ENCODE data around the gene WDR86.

The WDR86 gene

DNA sequence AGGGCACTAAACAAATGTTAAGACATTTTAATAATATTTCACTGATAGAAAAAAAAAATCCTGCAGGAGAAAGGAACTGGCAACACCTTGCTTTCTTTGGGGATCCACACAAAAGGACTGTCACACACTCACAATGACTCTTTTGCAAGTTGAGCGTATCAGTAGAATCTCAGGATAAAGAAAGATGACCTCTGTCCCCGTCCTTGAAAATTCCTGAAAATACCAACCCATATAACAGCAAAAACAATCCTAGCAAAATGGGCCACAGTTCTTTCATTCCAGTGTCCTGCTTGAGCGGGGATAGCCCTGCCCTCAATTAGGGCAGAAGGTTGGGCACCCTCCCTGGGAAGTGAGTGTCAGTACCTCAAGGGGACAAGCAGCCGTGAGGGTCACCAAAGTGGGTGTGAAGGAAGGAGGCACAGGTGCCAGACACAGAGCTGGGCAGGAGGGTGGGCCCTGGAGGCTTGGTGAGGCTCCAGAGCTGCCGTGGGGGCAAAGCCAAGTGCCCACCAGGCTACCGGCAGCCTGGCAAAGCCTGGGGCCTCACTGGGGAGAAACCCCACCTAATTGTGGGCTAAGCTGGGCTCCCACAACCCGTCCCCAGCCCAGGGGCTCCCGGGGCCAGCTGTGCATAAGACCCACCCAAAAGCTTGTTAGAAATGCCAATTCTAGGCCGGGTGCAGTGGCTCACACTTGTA is 2.8 kb downstream of the WDR86 start:
- DNase-seq (ENCODE audit: low read depth in 2 of 2): no peak

DNA sequence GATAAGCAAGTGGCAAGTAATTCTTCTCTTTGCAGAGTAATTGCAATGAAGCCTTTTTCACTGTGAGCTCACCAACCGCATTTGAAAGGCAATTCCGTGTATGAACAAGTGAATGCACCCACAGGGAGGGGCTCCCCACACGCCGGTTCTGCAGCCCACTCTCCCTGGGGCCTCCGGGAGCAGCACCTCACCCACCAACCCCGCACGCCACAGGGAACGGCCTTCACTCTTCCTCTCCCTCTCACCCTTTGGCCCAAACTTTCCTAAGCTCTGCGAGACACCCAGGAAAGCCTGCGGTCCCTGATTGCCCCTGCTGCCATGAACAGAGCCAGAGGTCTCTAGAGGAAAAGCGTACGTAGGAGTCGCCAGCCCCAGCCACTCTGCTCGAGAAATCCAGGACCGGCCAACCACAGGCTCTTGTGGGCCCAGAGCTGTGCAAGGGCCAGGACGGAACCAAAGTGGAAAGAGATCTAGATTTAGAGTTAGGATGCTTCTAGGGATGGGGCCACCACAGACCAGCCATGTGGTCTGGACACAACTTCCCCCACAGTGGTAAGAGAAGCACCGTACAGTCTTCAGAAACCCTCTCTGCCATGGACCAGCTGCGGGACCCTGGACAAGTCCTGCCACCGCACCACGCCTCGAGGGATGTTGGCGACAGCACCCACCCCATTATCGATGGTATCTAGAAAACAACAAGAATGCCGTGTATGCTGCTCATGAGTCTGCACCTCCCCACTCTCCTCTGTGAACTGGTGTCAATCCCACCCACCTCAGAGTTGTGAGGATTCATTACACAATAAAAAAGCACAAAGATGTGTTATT is 3.6 kb downstream of the WDR86 start:
- no peak for DNase-seq (ENCODE audit: low read depth in 2 of 2)

DNA sequence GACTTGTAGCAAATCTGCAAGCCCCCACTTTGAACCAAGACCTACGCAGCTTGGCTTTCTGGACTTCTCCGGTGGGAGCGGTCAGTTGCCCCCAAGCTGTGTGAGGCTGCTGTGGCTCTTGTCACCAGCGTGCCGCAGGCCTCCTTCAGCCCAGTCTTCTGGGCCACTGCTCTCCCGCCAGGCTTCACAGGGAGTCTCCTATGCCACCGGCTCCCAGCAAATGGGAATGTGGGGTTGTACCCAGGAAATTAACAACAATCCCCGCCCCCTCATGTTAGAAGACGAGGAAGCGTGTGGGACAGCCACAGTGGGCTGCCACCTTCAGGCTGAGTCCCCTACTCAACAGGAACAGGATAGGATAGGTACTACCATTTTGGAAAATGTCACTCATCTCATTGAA is 4.2 kb downstream of the WDR86 start:
- no peak for DNase-seq (ENCODE audit: low read depth in 2 of 2)

DNA sequence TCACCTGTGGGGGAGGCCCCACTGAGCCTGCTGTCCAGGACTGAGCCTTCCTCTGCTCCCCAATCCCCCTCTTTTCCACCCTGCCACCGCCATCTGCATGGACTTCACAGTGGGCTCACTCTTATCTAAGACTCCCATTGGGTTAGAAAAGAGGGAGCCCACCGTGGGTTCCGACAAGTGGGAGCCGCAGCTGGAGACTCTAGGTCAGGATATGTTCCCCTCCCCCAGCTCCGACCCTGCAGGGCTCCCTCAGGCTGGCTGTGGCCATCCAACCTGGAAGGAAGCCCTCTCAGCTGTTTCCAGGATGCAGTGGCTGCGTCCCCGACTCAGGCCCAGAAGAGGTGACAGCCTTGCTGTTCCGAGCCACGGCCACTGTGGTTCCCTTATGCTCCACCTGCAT is 4.8 kb downstream of the WDR86 start:
- DNase-seq (ENCODE audit: low read depth in 2 of 2): no peak

DNA sequence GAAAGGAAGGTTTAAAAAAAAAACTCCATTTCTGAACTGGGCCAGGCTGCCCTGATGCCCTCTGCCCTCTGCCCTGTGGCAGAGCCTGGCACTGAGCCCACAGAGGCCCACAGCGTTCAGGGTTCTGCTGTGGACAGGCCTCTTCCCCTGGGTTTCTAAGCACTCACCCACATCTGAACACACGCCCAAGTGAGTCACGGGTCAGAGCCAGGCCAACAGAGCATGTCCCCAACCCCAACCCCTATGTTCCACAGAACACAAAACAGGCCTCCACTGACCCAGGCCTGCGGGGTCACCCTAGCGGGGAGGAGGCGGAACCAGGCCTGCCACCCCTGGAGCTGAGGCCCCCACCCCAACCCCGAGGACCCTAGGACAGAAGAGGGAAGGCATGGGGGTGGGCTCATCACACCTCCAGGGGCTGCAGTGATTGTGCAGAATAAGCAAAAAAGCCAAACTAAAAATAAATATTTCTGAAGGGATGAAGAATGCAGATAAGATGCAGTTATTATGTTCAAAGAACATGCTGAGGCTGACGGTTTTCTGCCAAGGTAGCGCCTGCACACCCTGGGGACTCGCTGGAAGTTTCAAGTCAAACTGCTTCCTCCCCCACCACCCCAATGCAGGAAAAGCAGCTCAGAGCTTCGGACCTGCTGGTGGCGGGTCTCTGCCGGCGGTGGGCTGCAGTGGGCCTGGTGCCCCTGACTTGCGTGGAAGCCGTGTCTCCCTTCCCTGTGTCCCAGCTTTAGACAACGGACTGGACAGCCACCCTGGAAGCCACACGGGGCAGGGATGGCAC is 5.4 kb downstream of the WDR86 start:
- no peak for DNase-seq (ENCODE audit: low read depth in 2 of 2)

DNA sequence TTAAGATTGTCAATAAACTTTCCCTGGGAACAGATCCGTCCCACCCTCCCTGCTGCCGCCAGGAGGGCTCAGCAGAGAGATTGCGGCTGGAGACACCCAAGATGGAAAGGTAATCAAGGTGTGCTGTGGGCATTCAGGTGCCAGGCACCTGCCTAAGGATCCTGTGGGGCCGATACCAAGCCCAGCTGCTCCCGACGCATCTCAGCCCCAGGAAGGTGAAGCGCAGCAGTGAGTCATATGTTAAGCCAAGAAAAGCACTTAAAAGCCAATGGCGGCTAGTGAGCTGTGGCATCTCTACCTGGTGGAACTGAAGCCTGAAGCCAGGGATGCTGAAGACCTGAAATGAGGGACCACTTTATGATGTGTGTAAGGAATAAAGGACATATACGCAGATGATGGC is 6.1 kb downstream of the WDR86 start:
- no peak for DNase-seq (ENCODE audit: low read depth in 2 of 2)

DNA sequence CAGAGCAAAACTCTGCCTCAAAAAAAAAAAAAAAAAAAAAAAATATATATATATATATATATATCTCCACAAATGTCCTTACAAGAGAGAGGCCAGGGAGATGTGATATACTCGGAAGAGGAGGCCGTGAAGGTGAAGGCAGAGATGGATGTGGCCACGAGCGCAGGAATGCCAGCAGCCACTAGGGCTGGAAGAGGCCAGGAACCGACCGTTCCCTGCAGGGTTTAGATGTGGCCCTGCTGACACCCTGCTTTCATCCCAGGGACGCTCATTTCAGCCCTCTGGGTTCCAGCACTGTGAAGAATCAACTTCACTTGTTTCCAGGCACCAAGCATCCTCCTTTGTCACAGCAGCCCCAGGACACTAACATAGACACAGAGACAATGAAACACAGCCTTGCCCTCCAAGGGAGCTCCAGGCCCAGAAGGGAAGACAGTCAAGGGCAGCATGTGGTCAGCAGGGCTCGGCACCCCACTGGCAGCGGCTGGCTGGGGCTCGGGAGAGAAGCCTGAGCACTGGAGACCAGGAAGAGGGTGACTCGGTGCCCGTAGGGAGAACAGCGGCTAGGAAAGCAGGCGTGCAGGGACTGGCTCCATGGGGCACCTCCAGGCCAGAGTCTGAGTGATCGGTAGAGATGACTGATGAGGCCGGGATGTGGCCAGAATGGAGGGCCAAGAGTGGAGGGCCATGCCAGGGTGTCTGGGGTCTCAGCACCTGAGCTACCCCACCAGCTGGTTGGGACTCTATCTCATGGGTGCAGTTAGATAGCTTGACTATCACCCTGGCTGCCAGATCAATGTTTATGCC is 7.6 kb downstream of the WDR86 start:
- DNase-seq (ENCODE audit: low read depth in 2 of 2): no peak

DNA sequence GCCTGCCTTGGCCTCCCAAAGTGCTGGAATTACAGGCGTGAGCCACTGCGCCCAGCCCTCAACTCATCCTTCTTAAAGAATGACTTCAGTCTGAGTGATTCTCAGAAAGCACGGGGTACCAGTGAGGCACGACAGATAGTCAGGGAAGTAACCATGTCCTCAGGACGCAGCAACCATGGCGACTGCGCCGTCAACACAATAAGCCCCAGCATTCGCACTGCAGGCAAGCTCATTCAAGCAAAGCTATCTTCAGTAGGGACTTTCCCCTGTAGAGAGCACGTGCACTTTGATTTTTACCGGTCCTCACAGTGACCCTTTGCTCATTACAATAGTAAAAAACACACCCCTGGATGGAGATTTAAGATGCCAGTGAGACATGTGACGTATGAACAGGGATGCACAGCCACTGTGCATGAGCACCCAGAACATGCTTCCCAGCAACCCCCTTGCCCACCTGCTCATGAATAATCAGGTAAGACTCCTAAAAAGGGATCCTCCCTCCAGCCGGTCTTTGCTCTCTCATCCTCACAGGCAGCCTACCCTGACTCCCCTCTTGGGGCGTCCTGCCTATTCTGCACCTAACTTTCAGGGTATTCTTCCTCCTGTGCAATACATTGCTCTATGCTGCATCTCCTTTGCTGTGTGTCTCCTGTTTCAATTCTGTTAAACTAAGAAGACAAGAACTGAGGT is 9.1 kb downstream of the WDR86 start:
- DNase-seq (ENCODE audit: low read depth in 2 of 2): no peak

DNA sequence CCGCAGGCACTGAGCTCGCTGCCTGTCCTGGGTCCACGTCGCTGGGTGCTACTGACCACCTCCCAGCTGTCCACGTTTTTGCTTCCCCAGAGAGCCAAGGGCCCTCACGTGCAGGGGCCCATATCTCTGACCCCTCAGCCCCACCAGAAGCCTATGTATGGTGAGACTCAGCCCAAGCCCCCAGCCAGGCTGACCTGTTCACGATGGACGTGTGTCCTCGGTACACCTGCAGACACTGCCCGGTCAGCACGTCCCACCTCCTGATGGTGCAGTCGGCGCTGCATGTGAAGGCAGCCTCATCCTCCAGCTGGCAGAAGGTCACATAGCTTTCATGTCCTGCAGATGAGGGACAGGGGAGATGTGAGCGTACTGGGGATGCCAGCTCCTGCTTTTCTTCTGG is 9.9 kb downstream of the WDR86 start:
- DNase-seq (ENCODE audit: low read depth in 2 of 2): no peak

DNA sequence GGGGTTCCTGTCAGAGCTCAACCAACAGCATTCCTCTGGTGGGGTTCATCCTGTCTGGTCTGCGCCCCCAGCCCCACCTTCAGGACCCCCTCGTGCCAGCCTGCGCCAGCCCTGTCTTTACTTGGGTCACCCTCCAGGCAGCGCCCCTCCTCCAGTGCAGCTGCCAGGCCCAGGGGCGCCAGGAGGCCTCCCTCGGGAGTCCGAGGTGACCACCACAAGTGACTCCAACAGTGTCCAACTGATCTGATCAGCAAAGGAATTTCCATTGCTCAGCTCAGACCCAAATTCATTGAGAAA is 10.6 kb downstream of the WDR86 start:
- DNase-seq (ENCODE audit: low read depth in 2 of 2): no peak

DNA sequence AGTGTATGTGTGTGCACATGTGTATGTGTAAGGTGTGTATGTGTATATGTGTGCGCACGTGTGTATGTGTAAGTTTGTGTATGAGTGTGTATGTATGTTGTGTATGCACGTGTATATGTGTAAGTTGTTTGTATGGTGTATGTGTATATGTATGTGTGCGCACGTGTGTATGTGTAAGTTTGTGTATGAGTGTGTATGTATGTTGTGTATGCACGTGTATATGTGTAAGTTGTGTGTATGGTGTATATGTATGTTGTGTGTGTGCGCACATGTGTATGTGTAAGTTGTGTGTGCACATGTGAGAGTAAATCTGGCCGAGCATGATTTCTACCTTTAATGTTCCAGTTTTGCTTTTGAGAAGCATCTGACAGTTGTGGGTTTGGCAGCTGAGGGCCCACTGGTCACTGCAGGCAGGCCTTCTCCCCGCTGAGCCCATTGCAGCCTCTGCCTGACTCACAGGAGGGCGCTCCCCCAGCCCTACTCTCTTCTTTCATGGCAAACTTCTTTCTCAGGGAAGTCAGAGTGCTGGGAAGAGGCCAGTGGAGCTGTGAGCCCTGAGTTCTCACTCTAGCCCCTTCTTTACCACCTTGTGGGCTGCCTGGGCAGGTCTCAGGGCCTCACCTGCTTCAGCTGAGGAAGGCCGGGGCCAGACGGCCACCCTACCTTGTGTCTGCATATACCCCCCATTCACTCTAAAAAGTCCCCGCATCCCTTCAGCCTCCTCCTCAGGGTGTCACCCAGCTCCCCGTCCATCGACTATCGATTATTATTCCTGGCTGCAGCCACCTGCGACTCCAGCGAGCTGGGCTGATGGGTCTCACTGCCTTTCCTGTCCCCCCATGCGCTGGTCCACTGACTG is 11.2 kb downstream of the WDR86 start:
- no peak for DNase-seq (ENCODE audit: low read depth in 2 of 2)

DNA sequence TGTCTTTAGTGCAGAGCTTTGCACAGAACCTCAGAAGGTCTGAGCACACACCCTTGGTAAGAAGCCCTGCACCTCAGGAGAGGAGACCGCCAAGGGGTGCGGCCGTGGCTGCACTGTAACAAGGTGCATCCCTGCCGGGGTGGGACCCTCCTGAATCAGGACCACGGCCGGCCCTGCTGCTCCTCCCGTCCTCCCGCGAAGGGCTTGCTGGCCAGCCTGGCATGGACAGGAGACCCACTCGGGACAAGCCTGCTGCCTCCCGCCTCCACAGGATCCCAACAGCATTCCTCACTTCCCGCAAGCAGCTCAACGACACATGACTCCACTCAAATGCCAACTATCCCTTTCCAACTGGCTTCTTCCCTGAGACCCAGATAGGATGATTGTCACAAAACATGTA is 12.8 kb downstream of the WDR86 start:
- no peak for DNase-seq (ENCODE audit: low read depth in 2 of 2)

DNA sequence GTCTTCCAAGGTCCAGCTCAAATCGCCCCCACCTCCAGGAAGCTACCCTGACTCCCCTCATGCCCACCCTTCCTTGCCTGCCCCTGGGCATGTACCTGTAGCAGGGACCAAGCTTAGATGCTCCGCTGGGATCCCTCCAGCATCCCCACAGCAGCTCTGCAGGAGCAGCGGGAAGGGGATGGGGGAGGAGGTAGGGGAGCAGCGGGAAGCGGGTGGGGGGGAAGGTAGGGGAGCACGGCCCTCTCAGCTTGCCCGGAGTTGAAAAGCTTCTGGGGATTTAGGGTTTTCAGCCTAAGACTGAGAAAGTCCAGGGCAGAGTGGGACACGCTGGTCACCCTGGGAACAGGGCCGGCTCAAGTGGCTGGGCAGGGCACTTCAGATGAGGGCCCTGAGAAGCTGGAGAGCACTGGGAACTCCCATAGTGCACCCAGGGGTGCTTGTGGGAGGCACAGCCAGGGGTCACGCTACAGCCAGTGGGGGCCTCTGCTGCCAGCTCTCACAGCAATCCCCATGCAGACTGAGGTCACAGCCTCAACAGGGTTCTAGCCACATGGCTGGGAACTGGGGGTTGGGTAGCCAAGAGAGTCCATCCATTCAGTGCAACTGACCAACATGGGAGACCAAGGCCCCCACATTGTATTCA is 13.4 kb downstream of the WDR86 start:
- DNase-seq (ENCODE audit: low read depth in 2 of 2): no peak

DNA sequence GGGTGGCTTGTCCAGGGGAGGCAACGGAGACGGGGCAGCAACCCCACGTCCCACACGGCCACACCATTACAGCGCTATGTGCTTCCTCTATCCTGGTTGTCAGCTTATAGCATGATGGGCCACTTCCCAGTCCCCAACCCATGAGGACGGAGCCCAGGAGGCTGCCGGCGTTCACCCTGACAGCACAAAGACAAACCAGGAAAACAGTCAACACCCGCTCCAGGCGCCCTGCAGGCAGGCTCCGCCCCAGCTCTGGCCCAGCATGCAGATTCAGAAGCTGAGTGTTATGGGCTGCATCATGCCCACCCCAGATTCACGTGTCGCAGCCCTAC is 14.8 kb downstream of the WDR86 start:
- DNase-seq (ENCODE audit: low read depth in 2 of 2): no peak

DNA sequence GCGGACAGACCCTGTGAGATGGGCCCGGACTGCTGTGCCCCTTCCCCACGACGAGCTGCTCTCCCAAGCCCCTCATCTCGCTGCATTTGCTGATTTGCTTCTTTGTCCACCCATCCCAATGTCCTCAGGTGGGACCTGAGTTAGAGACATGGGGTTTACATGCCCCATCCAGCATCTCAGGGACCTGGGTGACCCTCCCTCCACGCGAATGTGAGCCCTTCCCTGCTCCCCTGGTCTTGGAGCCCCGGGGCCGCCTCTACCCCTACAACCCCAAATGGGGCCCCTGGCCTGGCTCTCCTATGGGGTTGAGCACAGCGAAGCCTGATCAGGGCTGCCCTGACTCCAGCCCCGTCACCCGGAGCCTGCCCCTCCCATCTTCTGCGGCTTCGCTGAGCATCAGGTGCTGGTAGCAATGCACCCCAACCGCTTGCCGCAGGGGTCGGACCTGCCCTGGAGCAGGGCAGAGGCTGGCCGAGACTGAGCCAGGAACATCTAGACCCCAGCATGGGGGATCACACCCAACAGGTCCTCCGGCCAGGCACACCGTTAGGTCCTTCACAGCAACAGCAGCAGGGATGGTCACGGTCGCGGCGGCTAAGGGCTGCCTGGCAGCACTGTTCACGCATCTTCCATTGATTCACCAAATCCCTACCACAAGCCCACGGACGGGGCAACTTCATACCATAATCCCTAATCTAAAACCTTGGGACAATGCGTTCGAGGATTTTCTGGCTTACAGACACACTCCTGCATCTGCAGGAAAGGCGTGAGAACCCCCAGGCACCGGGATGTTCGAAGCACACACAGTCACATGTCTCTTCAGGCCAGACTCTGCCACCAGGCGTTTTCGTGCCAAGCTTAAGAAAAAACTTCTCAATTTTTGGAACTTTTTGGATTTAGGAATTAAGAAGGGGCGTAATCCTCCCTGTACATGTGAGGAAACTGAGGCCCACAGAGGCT is 15.5 kb downstream of the WDR86 start:
- no peak for DNase-seq (ENCODE audit: low read depth in 2 of 2)

DNA sequence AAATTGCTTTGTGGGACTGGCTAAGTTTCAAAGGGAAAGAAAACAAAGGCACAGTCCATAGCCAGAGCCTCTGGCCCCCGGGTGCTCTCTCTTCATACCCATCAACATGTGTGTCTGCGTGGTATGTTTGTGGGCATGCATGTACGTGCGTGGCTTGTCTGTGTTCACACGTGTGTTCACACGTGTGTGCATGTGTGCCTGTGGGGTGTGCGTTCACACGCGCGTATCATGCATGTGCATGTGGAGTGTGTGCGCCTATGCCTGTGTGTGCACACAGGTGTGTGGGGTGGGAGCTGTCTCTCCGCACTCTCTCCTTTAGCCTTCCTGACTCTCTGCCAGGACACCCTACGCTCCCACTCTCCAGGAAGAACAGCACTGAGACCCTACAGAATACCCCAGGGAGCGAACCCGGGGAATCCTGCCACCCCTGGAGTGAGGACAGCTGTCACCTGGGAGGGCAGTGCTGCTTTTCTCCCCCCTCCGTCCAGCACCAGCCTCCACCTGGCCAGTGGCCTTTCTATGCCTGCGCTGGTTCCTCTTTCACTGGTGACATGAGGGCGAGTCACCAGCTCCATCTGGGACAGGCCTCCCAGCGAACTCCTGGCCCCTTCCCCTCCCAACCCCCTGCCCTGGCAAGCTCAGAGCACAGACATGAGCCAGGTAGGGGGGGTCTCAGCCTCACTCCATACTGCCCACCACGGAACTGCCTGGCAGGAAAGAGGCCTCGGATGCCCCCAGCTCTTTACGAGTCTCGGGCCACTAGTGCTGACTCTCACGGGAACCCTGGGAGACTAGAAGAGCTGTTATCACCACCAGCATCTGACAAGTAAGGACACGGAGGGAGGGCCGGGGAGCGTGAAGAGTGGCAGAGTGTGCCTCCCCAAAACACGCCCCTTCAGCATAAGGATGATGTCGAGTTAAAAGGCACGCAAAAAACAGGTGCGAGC is 16.5 kb downstream of the WDR86 start:
- no peak for DNase-seq (ENCODE audit: low read depth in 2 of 2)

DNA sequence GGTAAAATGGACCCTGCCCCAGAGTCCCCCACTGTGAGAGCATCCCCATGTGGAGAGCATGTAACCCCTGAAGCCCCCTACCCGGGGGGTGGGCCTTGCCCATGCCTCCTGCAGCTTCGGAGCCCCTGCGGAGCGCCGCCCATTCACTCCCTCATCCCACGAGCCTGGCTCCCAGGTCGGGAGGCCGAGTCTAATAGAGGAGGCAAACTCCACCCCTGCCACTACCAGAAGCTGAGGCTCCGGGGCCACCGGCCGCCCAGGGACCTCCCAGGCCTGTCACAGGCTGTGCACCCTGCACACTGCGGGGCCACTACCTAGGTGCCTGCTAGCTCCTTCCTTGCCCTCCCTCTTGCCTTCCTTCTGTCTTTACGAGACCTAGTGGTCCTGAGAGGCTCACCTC is 17.4 kb downstream of the WDR86 start:
- no peak for DNase-seq (ENCODE audit: low read depth in 2 of 2)

DNA sequence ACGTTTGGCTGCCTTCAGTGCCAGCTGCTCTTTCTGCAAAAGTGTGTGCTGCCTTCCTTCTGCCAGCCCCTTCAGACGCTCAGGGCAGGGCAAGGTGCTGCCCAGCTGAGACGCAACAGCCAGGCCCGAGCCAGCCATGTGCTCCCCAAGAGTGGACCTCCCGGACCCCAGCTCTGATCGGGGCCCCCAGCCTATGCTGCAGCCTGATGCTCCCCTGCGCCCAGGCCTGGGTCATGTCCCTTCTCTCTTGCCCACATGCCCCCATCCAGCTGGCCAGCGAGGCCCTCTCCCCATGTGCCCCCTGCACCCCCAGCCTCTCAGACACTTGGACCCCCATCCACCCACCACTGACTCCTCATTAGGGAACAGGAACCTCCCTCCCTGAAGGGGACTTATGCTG is 17.8 kb downstream of the WDR86 start:
- DNase-seq (ENCODE audit: low read depth in 2 of 2): no peak

Measured in stimulated activated CD8-positive, alpha-beta memory T cell treated with anti-CD3 and anti-CD28 coated beads, Interleukin-15, amount 100 ng/mL, for 4 hours (primary cell).